Endodermal cell (in vitro differentiated cells): ENCODE data around the gene FOSB. TPM values are rescaled to one million over a fixed set of nuclear protein-coding genes. Genes with fewer than 3 reads are reported as not detected.

Experiments
- DNase-seq: peaks from one replicate; pipeline ENCODE4 v3.0.0-alpha.2; 2017
- H3K27ac ChIP-seq: 2 replicates; pipeline ENCODE4 v1.5.1; 2013; ENCODE audit warnings: mild to moderate bottlenecking, low read depth, low read length, moderate library complexity
- H3K27me3 ChIP-seq: 2 replicates; pipeline ENCODE4 v1.6.1; 2013; ENCODE audit warnings: mild to moderate bottlenecking, low read length, moderate library complexity; ENCODE audit not compliant: insufficient read depth, control insufficient read depth, poor library complexity, severe bottlenecking
- H3K36me3 ChIP-seq: 2 replicates; pipeline ENCODE4 v1.7.0; 2013; ENCODE audit warnings: mild to moderate bottlenecking, low read length, moderate library complexity; ENCODE audit not compliant: control insufficient read depth, insufficient read depth
- H3K4me1 ChIP-seq: one replicate; pipeline ENCODE4 v1.7.0; 2013; ENCODE audit warnings: low read length; ENCODE audit not compliant: control insufficient read depth, insufficient read depth
- H3K4me3 ChIP-seq: 2 replicates; pipeline ENCODE4 v1.5.1; 2013; ENCODE audit warnings: mild to moderate bottlenecking, low read length, moderate library complexity
- H3K9ac ChIP-seq: 2 replicates; pipeline ENCODE4 v1.6.1; 2013; ENCODE audit warnings: mild to moderate bottlenecking, low read length, moderate library complexity; ENCODE audit not compliant: poor library complexity, severe bottlenecking; ENCODE audit errors: extremely low read depth
- H3K9me3 ChIP-seq: 2 replicates; pipeline ENCODE4 v1.6.1; 2013; ENCODE audit warnings: mild to moderate bottlenecking, low read length, moderate library complexity; ENCODE audit not compliant: control insufficient read depth
- H3K27ac Mint-ChIP-seq: 2 replicates; pipeline ENCODE4 v1.8.0; 2020; ENCODE audit warnings: mixed read lengths
- H3K27me3 Mint-ChIP-seq: 2 replicates; pipeline ENCODE4 v1.8.0; 2021; ENCODE audit warnings: mild to moderate bottlenecking, mixed read lengths; ENCODE audit not compliant: insufficient read depth
- H3K36me3 Mint-ChIP-seq: 2 replicates; pipeline ENCODE4 v1.8.0; 2020; ENCODE audit warnings: low read depth, mixed read lengths
- H3K4me1 Mint-ChIP-seq: 2 replicates; pipeline ENCODE4 v1.8.0; 2020; ENCODE audit warnings: mixed read lengths
- H3K4me3 Mint-ChIP-seq: 2 replicates; pipeline ENCODE4 v1.8.0; 2020; ENCODE audit warnings: mild to moderate bottlenecking, moderate library complexity, mixed read lengths
- H3K9me3 Mint-ChIP-seq: 2 replicates; pipeline ENCODE4 v1.8.0; 2020; ENCODE audit warnings: mild to moderate bottlenecking, mixed read lengths
- WGBS, 2 experiments: methylation state at CpG; one replicate each; pipeline versions ENCODE4 v1.1.5 to v1.1.7; 2013; ENCODE audit warnings: missing lambda C conversion rate in 2 of 2, mixed read lengths in 1 of 2; ENCODE audit not compliant: insufficient coverage in 1 of 2, insufficient read length in 1 of 2; 5-methylcytosine and 5-hydroxymethylcytosine counted together
- total RNA-seq, 2 donors: library from RNA; stranded (reverse); fragmentation: NEBNext Ultra II Directional in 1 of 2; extraction: Animal tissue kit (Norgen Biotek cat#: 25700) in 1 of 2; gene quantifications; 2 replicates in 1 of 2; 3 replicates in 1 of 2; pipeline ENCODE4 v1.2.1, GENCODE V29; 2021
- TF ChIP-seq, protein P1 (sequence below): fragments of 200-600 bp; sonication (generic); conservative IDR thresholded peaks from 2 replicates; pipeline ENCODE4 v1.5.0; 2021; ENCODE audit warnings: antibody characterized with exemption, mild to moderate bottlenecking

FOSB gene
- total RNA-seq, 2 donors from 2014 or later, result 1.6 to 3.0 TPM

DNA sequence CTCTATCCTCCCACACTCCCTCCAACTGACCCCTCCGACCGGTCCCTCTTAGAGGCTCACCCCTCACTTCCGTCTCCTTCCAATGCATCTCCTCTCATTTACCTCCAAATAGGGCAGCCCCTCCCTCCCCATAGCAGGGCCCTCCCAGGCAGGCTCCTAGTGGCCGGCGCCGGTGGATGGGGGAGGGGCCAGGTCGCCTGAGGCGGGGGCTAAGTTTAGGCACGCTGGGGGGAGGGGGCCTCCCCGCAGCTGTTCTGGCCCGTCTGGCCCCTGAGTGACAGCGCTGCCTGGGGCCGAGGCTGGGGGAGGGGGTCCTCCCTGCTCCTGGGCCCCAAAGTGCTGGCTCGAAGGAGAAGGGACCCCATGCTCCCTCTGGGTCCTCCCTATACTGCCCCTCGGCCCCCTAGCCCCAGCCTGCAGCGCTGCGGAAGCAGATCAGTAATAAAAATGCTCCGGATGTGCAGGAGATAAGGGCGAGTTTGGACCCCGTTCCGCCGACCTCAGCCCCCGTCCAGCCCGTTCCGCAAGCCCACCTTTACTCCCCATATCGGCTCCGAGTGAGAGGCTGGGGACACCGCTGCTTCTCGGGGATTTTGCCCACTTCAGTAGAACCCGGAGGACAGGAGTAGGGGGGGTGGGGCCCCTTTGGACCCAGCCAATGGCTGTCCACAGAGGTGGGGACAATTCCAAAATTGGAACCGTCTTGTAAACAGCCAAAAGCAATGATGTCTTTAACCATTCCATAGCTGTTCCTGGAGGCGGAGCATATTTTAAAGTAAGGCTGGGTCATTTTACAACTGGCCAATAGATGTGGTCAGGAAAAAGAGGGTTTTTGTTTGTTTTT is 25.1 kb downstream of the FOSB start:
- no peak overlapping the region for H3K9ac ChIP-seq
- H3K4me1 Mint-ChIP-seq, result peaks cover 12% of the 10 kb centered on the region
- no peaks in the 10 kb centered on the region for H3K9me3 Mint-ChIP-seq

DNA sequence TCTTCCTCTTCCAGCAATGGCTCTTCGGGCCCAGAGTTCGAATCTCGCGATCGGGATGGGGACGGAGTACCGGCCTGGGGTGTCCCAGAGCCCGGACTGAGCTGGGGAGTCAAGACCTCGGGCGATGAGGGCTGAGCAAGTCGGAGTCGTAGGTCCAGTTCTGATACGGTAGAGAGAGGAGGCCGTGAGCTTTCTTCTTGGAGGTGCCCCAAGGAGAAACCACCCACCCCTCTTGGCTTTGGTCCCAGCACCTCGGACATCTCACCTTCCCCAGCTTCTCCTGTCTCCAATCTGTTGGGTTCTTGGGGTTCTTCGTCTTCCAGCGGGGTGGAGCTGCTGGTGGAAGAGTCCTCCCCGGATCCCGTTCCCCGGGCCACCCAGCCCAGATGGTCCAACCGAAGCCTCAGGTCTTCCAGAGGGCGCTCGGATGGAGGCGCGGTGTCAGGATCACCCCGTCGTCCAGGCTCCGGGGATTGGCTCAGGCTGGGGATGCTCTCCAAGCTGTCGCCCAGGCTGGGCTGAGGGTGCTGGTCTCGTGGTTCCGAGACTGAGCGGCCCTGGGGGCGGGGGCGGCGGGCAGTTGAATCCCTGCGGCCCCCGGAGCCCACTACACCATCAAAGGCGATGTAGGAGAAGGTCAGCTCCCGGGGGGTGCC is 26.6 kb downstream of the FOSB start:
- Mint-ChIP-seq H3K4me1 (peaks cover 13% of the 10 kb centered on the region), H3K27ac (no peak overlapping the region), H3K4me3 (no peak overlapping the region)

More for the DNA sequence above, 25.1 kb downstream of the FOSB start:
- Histone ChIP-seq H3K36me3 (peaks cover 9% of the 10 kb centered on the region), H3K27ac (peak overlapping the region; percentile 11), H3K27me3 (peaks cover 2% of the 10 kb centered on the region), H3K4me3 (peak overlapping the region; percentile 82), H3K4me1 (no peaks in the 10 kb centered on the region), H3K9me3 (no peaks in the 10 kb centered on the region)
- peak; percentile 92 for DNase-seq
- peak overlapping the region; percentile 62 for H3K27ac Mint-ChIP-seq
- H3K36me3 Mint-ChIP-seq, result peaks cover 14% of the 10 kb centered on the region
- H3K4me3 Mint-ChIP-seq, result peak overlapping the region; percentile 69
- TF ChIP-seq, protein P1, sequence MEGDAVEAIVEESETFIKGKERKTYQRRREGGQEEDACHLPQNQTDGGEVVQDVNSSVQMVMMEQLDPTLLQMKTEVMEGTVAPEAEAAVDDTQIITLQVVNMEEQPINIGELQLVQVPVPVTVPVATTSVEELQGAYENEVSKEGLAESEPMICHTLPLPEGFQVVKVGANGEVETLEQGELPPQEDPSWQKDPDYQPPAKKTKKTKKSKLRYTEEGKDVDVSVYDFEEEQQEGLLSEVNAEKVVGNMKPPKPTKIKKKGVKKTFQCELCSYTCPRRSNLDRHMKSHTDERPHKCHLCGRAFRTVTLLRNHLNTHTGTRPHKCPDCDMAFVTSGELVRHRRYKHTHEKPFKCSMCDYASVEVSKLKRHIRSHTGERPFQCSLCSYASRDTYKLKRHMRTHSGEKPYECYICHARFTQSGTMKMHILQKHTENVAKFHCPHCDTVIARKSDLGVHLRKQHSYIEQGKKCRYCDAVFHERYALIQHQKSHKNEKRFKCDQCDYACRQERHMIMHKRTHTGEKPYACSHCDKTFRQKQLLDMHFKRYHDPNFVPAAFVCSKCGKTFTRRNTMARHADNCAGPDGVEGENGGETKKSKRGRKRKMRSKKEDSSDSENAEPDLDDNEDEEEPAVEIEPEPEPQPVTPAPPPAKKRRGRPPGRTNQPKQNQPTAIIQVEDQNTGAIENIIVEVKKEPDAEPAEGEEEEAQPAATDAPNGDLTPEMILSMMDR, result no peak
- peaks cover 19% of the 10 kb centered on the region for H3K27me3 Mint-ChIP-seq
- 5 to 15% methylated on average over 11 to 32 of the region's 32 CpGs for WGBS, 2 experiments

DNA sequence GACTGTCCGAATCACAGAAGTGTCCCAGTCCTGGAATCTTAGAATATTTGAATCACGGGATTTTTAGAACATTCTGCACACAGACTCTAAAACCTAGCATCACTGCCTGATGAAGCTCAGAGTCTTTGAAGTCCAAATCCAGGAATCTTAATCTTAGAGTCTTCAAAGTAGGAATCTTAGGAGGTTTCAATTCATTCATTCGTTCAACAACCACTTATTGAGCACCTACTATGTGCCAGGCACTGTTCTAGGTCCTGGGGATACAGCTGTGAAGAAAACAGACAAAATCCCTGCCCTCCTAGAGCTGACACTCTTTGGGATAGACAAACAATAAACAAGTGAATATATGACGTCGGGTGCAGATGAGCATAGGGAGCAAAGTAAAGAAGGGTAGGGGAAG is 27.4 kb downstream of the FOSB start:
- H3K4me3 Mint-ChIP-seq, result peak overlapping the region; percentile 46
- peaks cover 10% of the 10 kb centered on the region for H3K36me3 Mint-ChIP-seq
- Histone ChIP-seq H3K4me1 (no peaks in the 10 kb centered on the region), H3K36me3 (peaks cover 9% of the 10 kb centered on the region), H3K27me3 (peaks cover 26% of the 10 kb centered on the region), H3K9ac (no peak overlapping the region), H3K27ac (no peak overlapping the region), H3K4me3 (no peak overlapping the region), H3K9me3 (no peaks in the 10 kb centered on the region)
- H3K9me3 Mint-ChIP-seq, result no peaks in the 10 kb centered on the region
- peaks cover 41% of the 10 kb centered on the region for H3K27me3 Mint-ChIP-seq
- TF ChIP-seq, protein P1, result no peak
- no peak for DNase-seq
- H3K4me1 Mint-ChIP-seq, result peaks cover 16% of the 10 kb centered on the region
- H3K27ac Mint-ChIP-seq, result no peak overlapping the region
- 91 to 97% methylated on average over 5 of the region's 5 CpGs for WGBS, 2 experiments

More for the DNA sequence above, 26.6 kb downstream of the FOSB start:
- Histone ChIP-seq H3K9me3 (no peaks in the 10 kb centered on the region), H3K9ac (no peak overlapping the region), H3K4me1 (no peaks in the 10 kb centered on the region), H3K27me3 (peaks cover 18% of the 10 kb centered on the region), H3K36me3 (peaks cover 9% of the 10 kb centered on the region), H3K27ac (no peak overlapping the region), H3K4me3 (no peak overlapping the region)
- H3K36me3 Mint-ChIP-seq, result peaks cover 11% of the 10 kb centered on the region
- TF ChIP-seq, protein P1, result no peak
- H3K27me3 Mint-ChIP-seq, result peaks cover 33% of the 10 kb centered on the region
- DNase-seq, result no peak
- WGBS, 2 experiments, result 96 to 97% methylated on average over 24 to 39 of the region's 39 CpGs
- no peaks in the 10 kb centered on the region for H3K9me3 Mint-ChIP-seq
